Stimulated activated memory B cell treated with anti-CD40 and anti-IgM and Interleukin-4, amounts not matched to agents 10 μg/mL and 1 μg/mL and 100 μg/mL, for 72 hours (primary cell): ENCODE results near the gene CDK9.
"Not testable (repeated sequence)": the region's sequence is repeated elsewhere in the genome, so short reads cannot be mapped to it uniquely, and the experiment has no call there.

Experiments
- ATAC-seq: fragments of 150-1000 bp; cut with Tn5 transposase; 2 replicates; pipeline ENCODE4 v1.10.0; 2021
- H3K27ac Mint-ChIP-seq: one replicate; pipeline ENCODE4 v1.8.0; 2022; ENCODE audit warnings: mild to moderate bottlenecking, mixed read lengths
- H3K27me3 Mint-ChIP-seq: one replicate; pipeline ENCODE4 v1.8.0; 2022; ENCODE audit warnings: mixed read lengths
- H3K36me3 Mint-ChIP-seq: one replicate; pipeline ENCODE4 v1.8.0; 2022; ENCODE audit warnings: mixed read lengths
- H3K4me1 Mint-ChIP-seq: one replicate; pipeline ENCODE4 v1.8.0; 2022; ENCODE audit warnings: mixed read lengths
- H3K4me3 Mint-ChIP-seq: one replicate; pipeline ENCODE4 v1.8.0; 2022; ENCODE audit warnings: mild to moderate bottlenecking, moderate library complexity, mixed read lengths
- H3K9me3 Mint-ChIP-seq: one replicate; pipeline ENCODE4 v1.8.0; 2022; ENCODE audit warnings: mixed read lengths

The CDK9 gene

DNA sequence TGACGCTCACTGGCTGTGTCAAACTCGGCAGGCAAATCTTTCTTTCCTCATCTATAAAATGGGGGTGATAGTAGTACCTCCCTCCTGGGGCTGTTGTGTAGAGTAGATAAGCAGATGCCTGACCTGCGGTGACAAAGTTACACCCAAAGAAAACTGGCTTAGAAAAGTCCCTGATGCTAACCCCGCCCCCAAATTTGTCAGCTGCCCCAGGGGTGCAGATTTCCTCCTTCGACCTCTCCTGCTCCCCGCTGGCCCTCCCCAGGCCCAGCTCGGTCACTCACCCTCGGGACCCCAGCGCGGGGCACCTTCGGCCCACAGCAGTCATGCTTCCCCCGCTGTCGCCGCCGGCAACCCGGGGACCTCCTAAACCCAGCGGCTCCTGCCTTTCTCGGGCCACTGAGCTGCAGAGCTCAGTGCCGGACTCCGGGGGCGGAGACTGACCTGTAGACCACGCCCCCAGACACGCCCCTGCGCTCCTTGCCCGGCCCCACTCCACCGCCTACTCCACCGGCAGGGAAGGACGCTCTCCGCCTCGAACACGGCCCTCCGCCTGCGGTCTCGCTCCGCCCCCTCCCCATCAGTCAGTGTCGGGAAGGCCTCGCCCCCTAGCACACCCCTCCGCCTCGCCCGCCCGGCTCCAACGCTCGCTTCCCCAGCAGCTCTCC, 14.8 kb upstream of the CDK9 start:
- Mint-ChIP-seq H3K27me3 (no peaks in the 10 kb centered on the region), H3K36me3 (peaks cover 39% of the 10 kb centered on the region), H3K4me3 (peak overlapping the region; percentile 94), H3K4me1 (peaks cover 82% of the 10 kb centered on the region), H3K27ac (peak overlapping the region; percentile 83), H3K9me3 (no peaks in the 10 kb centered on the region)
- ATAC-seq: peak; percentile 96

DNA sequence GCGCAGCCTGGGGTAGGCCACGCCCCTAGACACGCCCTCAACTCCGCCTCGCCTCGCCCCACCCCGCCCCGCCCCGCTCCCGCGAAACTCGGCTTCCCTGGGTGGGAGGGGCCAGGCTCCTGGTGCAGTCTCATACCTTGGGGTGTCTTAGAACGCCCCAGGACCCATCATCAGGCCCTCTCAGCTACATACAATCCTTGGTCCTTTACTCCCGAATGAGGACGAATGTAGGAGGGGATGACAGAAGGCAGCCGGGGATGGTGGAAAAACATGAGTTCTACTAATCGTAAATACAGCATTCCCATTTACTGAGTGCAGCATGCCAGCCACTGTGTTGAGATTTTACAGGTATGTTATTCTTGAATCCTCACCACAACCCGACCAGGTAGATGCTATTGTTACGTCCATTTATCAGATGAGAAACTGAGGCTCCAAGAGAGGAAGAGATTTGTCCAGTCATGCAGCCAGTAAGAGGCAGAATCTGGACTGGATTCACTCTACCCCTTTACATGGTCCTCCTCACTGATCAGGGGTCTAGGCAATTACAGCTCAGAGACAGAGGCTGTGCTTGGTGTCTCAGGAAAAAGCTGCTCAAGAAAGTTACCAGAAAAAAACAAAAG, 14.2 kb upstream of the CDK9 start:
- peak overlapping the region; percentile 94 for H3K4me3 Mint-ChIP-seq
- H3K36me3 Mint-ChIP-seq: peaks cover 32% of the 10 kb centered on the region
- H3K27me3 Mint-ChIP-seq: no peaks in the 10 kb centered on the region
- peaks cover 82% of the 10 kb centered on the region for H3K4me1 Mint-ChIP-seq
- peak overlapping the region; percentile 83 for H3K27ac Mint-ChIP-seq
- H3K9me3 Mint-ChIP-seq: no peaks in the 10 kb centered on the region
- no peak for ATAC-seq

- no peak overlapping the region for H3K27ac Mint-ChIP-seq
- H3K4me3 Mint-ChIP-seq: no peak overlapping the region
- no peaks in the 10 kb centered on the region for H3K27me3 Mint-ChIP-seq
- no peaks in the 10 kb centered on the region for H3K9me3 Mint-ChIP-seq
- no peak for ATAC-seq
- H3K4me1 Mint-ChIP-seq: peaks cover 78% of the 10 kb centered on the region
- H3K36me3 Mint-ChIP-seq: peaks cover 27% of the 10 kb centered on the region
Measured at GRCh38 chr9:127772603-127773002, 13.2 kb upstream of the CDK9 start.

DNA sequence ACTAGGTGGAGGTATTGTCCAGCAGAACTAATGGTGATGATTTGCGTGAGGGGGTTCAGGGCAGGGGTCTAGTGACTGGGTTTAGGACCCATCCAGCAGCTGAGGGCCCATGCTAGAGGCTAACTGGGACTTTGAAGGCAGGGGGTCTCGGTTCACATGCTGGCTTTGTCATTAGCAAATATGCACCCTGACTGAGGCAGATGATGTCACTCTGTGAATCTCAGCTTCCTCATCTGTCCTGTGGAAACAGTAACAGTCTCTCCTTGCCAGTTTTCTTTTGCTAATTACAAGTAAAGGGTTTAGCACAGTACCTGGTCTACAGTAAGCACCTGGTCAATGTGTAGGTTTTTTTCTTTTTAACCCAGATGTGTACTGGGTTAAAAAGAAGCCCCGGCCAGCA, 12.6 kb upstream of the CDK9 start:
- no peaks in the 10 kb centered on the region for H3K27me3 Mint-ChIP-seq
- H3K4me1 Mint-ChIP-seq: peaks cover 77% of the 10 kb centered on the region
- H3K36me3 Mint-ChIP-seq: peaks cover 32% of the 10 kb centered on the region
- ATAC-seq: no peak
- no peaks in the 10 kb centered on the region for H3K9me3 Mint-ChIP-seq
- peak overlapping the region; percentile 60 for H3K27ac Mint-ChIP-seq
- H3K4me3 Mint-ChIP-seq: no peak overlapping the region

- ATAC-seq: no peak
- Mint-ChIP-seq H3K9me3 (no peaks in the 10 kb centered on the region), H3K4me1 (peaks cover 77% of the 10 kb centered on the region), H3K27me3 (no peaks in the 10 kb centered on the region), H3K27ac (peak overlapping the region; percentile 60), H3K4me3 (peak overlapping the region; percentile 8), H3K36me3 (peaks cover 30% of the 10 kb centered on the region)
Measured at GRCh38 chr9:127773981-127774380, 11.9 kb upstream of the CDK9 start.

DNA sequence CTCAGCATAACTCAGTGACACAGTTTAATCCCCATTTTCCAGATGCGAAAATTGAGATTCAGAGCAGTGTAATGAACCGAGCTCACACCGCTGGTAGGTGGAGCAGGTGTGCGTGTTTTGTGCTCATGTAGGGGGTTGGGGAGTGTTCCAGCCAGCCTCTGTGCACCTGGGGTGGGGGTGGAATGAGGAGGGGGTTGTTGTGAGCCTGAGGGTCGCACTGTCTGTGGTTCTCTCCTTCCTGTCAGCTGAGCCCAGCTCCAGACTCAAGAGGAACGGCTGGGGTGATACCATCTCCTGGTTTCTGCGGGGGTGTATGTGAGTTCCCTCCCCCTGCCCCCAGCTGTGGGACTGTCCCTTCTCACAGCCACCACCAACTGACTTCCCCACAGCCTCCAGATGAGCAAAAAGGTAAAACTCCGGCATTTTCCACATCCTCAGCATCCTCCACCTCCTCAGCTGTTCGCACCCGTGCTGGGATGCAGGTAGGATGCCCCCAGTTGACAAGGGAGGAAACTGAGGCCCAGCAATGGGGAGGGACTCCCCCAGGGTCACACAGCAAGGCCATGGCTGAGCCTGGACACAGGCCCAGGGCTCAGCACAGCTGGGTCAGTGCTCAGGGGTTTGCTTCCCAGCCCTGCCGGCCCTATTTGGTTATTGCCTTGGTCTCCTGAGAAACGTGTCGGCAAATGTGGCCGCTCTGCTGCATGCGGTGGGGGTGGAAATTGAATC, 9.5 kb upstream of the CDK9 start:
- peaks cover 71% of the 10 kb centered on the region for H3K4me1 Mint-ChIP-seq
- peak overlapping the region; percentile 95 for H3K4me3 Mint-ChIP-seq
- no peaks in the 10 kb centered on the region for H3K9me3 Mint-ChIP-seq
- ATAC-seq: peak; percentile 64
- peak overlapping the region; percentile 92 for H3K27ac Mint-ChIP-seq
- H3K27me3 Mint-ChIP-seq: no peaks in the 10 kb centered on the region
- H3K36me3 Mint-ChIP-seq: peaks cover 28% of the 10 kb centered on the region

DNA sequence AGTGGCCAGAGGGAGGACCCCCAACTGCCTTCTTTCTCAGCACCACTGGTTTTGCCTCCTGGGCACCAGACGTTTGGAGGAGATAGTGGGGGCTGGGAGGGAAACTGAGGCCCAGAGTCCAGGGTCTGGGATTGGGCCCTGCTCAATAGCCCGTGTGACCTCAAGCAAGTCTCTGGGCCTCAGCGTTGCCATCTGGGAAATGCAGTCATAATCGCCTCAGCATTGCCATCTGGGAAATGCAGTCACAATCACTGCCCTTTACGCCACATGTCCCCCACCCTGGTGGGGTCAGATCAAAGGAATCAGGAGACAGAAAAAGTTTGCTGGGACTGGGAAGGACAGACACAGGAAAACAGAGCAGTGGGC, 8.9 kb upstream of the CDK9 start:
- ATAC-seq: no peak
- Mint-ChIP-seq H3K36me3 (peaks cover 28% of the 10 kb centered on the region), H3K4me1 (peaks cover 71% of the 10 kb centered on the region)

GRCh38 chr9:127777368-127777980, 8.4 kb upstream of the CDK9 start:
- Mint-ChIP-seq H3K27me3 (no peaks in the 10 kb centered on the region), H3K4me3 (peak overlapping the region; percentile 95), H3K36me3 (peaks cover 28% of the 10 kb centered on the region), H3K9me3 (no peaks in the 10 kb centered on the region), H3K27ac (peak overlapping the region; percentile 92), H3K4me1 (peaks cover 68% of the 10 kb centered on the region)
- no peak for ATAC-seq

More for the DNA sequence above, 8.9 kb upstream of the CDK9 start:
- no peaks in the 10 kb centered on the region for H3K27me3 Mint-ChIP-seq
- H3K27ac Mint-ChIP-seq: peak overlapping the region; percentile 92
- peak overlapping the region; percentile 95 for H3K4me3 Mint-ChIP-seq
- H3K9me3 Mint-ChIP-seq: no peaks in the 10 kb centered on the region

GRCh38 chr9:127778280-127779135, 7.3 kb upstream of the CDK9 start, which contains the start of gene SH2D3C:
Gene SH2D3C, minus strand, starts transcription at chr9:127778666. Its CDS starts 39 bp downstream, at chr9:127778627.
- peak; percentile 71 for ATAC-seq
- Mint-ChIP-seq H3K27ac (peak within 1 kb of the TSS; percentile 92), H3K9me3 (no peaks in the 10 kb centered on the region), H3K27me3 (no peaks in the 10 kb centered on the region), H3K36me3 (peaks cover 21% of the 10 kb centered on the region), H3K4me3 (peak within 1 kb of the TSS; percentile 95), H3K4me1 (peaks cover 70% of the 10 kb centered on the region)

DNA sequence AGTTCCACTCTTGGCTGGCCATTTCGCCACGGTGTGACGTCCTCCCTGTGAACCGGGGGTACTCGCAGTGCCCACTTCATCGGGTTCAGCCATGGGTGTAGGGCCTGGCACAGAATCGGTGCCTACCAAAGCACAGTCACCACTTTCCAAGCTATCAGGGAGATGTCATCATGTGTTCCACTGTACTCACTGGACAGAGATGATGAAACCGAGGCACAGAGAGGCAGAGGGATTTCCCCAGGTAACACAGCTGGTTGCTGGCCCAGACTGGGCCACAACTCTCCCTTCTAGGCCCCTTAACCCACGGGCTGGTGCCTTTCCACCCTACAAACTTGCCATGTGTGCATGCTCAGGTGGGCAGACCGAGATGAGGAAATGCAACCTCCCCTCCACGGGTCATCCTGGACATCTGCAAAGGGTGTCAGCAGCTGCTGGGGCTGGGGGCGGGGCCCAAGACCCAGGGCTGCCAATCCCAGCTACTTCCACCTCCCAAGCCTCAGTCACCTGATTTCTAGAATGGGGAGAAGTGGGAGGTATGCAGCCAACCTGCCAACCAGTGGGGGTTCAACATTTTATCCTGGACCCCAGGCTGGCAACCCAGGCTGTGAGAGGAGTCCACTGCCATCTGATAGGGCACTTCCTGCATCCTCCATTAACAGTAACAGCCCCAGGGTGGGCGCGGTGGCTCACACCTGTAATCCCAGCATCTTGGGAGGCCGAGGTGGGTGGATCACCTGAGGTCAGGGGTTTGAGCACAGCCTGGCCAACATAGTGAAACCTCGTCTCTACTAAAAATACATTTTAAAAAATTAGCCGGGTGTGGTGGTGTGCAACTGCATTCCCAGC, 6.5 kb upstream of the CDK9 start:
- Mint-ChIP-seq H3K9me3 (no peaks in the 10 kb centered on the region), H3K36me3 (peaks cover 13% of the 10 kb centered on the region), H3K4me1 (peaks cover 70% of the 10 kb centered on the region), H3K27me3 (no peaks in the 10 kb centered on the region), H3K4me3 (peak overlapping the region; percentile 95), H3K27ac (peak overlapping the region; percentile 92)
- ATAC-seq: peak; percentile 86

GRCh38 chr9:127780126-127780885, 5.5 kb upstream of the CDK9 start:
- Mint-ChIP-seq H3K4me3 (no peak overlapping the region), H3K4me1 (peaks cover 72% of the 10 kb centered on the region), H3K27me3 (no peaks in the 10 kb centered on the region), H3K9me3 (no peaks in the 10 kb centered on the region), H3K36me3 (peaks cover 12% of the 10 kb centered on the region), H3K27ac (peak overlapping the region; percentile 92)
- no peak for ATAC-seq

- Mint-ChIP-seq H3K36me3 (peaks cover 12% of the 10 kb centered on the region), H3K27ac (peak overlapping the region; percentile 92), H3K4me1 (peaks cover 72% of the 10 kb centered on the region)
- not testable (repeated sequence) for ATAC-seq, H3K9me3 Mint-ChIP-seq, H3K4me3 Mint-ChIP-seq, H3K27me3 Mint-ChIP-seq
Measured at GRCh38 chr9:127780909-127781308, 4.9 kb upstream of the CDK9 start.

GRCh38 chr9:127781806-127782205, 4.0 kb upstream of the CDK9 start:
- no peaks in the 10 kb centered on the region for H3K9me3 Mint-ChIP-seq
- ATAC-seq: no peak
- peak overlapping the region; percentile 92 for H3K27ac Mint-ChIP-seq
- H3K4me1 Mint-ChIP-seq: peaks cover 70% of the 10 kb centered on the region
- peaks cover 18% of the 10 kb centered on the region for H3K36me3 Mint-ChIP-seq
- H3K27me3 Mint-ChIP-seq: no peaks in the 10 kb centered on the region
- H3K4me3 Mint-ChIP-seq: no peak overlapping the region
